GOT3 (cell line): ENCODE measurements around the gene MRPL14.

ENCODE experiments used
- DNase-seq: peaks from one replicate; lab custom pipeline; 2025; ENCODE audit warnings: mixed read lengths; lab: John Stamatoyannopoulos, UW

Gene MRPL14

DNA sequence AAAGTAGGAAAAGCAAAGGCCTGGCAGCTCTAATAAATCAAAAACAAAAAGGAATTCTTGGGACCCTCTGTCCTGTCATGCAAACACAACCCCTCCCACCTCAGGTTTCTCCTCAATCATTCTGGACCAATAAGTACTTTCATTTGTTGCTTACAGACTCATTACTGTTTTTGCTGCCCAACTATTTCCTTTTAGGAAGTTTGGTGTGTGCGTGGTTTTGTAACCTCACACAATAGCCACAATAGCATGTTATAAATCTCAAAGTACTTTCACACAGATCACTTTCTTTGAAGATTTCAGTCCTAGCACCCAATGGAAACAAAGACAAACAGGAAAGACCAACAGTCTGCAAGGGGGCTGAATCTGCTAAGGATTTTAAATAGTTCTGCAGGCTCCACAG is 4.5 kb downstream of the MRPL14 start:
- no peak for DNase-seq

DNA sequence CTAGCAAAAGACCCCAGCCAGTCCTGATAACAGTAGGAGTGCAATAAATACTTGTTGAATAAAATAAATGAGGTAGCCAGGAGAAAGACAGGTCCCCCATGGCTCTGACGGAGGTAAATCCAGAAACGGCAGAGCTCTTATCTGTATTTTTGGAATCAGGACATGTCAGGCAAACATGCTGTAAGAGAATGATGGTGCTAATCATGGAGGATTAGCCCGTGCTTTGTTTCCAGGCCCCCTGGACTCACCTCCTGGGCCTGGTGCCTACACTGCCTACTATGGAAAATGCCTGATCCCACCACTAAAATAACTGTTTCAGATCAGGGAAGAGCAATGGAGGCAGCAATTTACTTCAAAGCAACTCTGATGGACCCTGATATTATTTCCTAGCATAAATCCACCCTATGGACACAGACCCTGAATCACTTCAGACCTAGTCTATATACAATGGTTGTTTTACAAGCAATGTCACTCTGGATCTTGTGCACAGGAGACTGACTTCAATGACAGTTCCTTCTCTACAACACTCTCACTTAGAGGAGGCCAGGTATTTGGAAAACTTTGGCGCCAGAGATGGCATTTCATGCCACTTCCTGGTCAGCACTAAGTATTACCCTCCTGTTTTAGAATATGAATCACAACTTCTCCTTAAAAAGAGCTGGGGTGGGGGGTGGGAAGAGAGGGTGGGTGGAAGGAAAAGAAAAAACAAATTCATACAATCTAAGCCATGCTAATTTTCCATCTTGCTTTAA is 6.4 kb downstream of the MRPL14 start:
- no peak for DNase-seq

DNA sequence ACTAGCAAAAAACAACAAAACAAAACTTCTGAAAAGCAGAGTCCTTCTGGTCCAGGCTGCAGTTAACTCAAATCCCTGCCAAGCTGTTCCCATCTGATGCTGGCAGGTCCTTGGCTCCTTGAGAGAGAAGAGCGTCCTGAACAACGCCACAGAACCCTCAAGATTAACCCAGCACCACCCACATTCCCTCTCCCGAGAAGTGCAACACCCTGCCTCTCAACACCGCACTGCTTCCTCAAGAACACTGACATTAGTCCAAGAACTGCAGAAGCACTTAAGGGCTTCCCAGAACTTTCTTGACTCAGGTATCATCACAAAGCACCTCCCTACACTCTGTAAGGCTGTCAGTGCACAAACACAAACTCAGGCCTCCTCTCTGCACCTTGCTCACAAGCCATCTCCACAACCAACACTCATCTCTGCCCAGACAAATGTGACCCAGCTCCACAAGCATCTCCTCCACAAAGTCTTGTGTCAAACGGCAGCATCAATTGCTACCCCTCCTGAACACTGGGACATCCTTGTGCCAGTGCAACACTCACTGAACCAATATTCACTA is 7.5 kb downstream of the MRPL14 start:
- DNase-seq, result no peak

DNA sequence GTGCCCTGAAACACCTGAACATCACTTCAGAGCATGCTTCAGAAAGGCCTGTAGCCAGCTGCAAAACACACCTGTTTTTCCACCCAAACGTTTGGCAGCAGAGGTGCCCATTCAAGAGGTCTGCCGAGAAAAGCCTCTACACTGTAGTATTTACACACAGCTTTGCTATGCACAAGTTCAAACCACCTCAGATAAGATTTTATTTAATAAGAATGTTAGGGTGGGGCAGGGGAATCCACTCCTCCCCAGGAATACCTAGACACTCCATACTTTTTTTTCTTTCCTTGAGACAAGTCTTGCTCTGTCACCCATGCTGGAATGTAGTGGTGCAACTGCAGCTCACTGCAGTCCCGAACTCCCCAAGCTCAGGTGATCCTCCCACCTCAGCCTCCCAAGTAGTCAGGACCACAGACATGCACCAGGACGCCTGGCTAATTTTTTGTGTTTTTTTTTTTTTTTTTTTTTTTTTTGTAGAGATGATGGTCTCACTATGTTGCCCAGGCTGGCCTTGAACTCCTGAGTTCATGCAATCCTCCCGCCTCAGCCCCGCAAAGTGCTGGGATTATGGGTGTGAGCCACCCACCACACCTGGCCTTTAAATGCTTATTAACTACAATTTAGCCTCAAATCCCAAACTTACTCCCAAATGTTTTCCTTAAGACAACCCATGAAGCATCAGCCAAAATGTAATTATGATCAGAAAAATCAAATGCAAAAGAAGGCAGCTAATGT is 9.7 kb downstream of the MRPL14 start:
- DNase-seq, result no peak

DNA sequence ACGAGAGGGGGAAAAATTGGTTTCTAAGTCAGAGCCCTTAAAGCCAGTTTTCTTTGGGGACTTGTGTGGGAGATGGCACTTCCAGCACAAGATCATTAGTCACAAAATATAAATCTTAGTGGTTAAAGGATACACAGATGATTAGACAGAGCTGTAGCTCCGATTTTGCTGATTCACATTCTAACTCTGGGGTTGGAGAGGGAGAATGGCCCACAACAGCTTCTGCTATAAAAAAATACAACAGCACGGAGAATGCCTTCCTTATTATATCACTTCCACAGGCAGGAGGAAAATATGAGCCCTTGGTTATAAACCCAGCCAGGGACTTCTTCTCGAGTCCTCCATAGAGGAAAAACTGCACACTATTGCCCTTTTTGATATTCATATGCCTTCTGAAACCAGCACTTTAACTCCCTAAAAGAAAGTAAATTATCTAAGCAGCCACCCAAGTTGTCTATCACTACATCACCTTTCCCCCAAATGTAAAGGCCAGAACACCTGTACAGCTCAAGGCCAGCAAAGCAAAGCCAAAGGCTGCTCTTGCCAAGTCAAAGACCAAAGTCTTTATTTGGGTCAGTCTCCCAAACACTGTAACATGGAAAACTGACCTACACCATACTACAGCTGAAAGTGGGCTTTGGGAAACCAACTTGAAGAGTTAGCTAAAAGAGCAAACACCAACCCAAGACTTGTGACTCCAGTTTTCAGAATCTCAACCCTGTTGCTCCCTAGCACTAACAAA is 10.4 kb downstream of the MRPL14 start:
- DNase-seq, result no peak

DNA sequence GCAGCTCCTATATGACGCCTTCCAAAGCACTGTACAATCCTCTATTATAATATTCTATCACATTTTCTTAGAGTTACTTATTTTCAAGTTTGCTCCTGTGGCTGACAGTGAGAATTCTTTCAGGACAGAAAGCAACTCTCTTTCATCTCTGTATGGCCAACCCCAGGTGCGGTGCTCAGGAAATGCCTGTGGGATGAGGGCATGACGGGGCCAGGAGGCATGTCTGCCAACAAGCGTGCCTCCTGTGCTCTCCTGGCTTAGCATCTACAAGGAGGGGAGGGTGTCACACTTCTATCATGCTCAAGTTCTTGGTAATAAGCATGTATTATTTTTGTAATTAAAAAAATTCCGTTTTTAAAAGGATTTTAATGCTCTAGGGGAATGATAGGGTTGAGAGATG is 11.4 kb downstream of the MRPL14 start:
- DNase-seq, result no peak

DNA sequence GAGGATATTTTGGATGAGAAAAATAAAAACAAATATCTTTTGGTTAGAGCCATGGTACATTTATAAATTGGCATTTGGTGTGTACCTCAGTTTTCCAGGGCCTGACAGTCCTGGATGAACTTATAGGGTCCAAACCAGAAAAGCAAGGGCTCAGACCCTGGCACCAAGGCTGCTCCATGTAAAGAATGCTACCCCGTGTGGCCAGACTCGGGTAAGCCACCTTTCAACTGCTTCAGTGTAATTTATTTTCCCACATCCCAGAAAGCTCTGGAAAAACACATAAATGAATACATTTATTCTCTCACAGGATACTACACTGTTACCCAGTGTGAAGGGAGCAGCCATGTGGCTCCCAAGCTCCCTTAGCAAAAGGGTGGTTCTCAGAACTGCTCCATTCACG is 13.8 kb downstream of the MRPL14 start:
- DNase-seq, result no peak

DNA sequence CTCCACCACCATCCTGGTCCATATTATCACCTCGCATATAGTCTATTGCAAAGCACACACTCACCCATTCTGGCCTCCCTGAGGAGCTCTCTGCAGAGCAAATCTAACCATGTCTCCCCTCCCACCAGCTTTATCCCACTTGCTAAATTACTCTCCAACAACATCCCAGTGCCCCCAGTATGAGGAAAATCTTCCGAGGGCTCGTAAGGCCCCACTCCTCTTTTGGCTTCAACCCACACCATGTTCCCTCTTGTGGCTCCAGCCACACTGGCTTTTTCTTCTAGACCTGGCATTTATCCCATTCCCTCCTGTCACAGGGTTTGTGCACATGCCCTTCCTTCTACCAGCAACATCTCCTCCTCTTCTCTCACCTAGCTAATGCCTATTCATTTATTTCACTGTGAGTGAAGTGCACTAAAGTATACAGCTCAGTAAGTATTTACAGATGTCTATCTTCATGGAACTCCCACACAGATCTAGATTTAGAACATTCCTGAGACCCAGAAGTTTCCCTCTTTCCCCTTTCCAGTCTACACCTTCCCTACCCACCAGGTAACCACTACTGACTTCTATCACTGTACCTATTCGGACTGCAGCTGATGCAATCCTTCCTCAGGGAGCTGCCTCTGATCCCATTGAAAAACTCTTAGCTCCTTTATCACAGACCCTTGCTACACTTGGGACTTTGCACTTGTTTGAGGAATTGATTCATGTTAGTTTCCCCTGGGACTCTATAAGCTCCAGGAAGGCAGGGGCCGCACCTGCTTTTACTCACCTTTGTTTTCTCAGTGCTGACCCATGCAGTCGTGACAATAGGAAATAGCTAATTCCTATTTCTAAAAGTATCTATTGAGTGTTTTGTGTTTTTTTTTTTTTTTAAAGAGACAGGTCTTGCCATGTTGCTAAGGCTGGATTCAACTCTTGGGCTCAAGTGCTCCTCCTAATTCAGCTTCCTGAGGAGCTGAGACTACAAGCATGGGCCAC is 15.5 kb downstream of the MRPL14 start:
- no peak for DNase-seq

DNA sequence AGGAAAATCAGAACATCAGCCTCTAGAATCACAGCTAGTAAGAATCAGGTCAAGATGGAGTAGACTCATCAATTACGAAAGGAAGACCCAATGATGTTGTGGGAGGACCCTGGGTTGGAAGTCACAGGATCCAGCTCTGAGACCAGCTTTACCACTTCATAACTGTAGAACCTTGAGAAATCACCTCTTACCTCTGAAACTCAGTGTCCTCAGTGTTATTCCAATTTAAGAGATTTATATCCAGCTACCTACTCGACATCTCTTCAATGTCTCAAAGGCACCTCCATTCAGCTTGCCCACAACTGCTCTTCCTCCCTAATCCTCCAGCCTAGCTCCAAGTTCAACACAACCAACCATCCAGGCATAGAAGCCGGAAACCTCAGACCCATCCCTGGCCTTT is 16.3 kb downstream of the MRPL14 start:
- DNase-seq, result no peak

DNA sequence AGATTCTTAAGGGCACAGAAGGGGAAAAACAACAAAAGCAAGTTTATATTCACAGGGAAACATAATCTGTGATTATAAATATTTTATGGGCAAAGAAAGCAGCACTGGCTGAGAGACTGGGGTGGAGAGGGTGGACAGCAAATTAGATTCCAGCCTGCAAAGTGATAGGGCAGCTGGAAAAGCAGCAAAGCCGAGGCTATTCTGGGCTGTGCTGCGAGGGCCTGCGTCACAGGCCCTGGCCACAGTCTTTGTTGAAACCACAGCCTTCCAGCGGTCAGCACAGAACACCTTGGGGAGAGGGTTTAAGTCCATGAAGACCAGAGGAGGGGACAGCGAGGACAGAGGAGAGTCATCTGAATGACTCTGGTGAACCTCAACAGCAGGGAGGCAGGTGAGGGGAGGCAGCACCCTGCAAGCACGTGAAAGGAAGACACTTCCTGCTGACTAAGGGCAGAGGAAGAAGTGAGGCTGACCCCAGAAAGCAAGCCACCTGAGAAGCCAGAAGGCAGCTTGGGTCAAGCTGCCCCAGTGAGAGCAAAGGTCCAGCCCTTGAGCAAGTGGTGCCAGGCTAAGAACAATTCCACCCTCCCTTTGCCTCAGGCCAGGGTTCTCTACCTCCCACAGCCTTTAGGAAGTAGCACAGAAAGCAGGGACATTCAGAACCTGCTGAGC is 17.1 kb downstream of the MRPL14 start:
- DNase-seq, result no peak

DNA sequence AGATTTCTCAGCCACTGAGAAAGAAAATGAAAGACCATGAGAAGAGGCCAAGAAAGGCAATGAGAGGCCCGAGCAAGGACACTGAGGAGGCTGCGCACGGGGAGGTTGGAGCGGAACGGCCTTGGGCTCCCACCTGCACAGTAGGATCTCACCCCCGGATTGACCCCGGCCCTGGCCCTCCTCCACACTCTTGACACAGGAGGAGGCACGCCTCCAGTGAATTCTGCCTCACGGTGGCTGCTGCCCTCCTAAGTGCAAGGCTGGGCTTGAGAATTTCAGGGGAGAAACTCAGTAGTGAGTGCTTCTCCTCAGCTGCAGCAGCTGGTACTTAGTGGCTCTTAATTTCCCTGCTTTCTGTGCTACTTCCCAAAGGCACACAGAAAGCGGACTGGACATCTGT is 18.0 kb downstream of the MRPL14 start:
- no peak for DNase-seq

DNA sequence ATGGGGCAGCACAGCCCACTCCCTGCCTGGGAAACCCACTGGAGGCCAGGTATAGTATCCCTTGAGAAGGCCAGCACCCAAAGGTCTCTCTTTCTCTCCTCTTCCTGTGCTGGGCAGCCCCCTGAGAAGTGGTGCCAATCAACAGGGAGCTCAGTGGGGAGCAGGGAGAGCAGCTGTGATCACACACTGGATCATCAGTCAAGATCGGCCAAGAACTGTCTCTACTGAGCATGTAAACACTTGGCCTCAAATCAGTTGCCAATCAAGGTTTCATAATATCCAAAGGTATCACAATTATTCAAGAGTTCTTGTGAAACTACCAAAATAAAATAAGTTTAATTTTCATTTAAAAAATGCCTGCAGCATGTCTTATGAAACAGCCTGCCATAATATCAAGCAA is 18.8 kb downstream of the MRPL14 start:
- no peak for DNase-seq

DNA sequence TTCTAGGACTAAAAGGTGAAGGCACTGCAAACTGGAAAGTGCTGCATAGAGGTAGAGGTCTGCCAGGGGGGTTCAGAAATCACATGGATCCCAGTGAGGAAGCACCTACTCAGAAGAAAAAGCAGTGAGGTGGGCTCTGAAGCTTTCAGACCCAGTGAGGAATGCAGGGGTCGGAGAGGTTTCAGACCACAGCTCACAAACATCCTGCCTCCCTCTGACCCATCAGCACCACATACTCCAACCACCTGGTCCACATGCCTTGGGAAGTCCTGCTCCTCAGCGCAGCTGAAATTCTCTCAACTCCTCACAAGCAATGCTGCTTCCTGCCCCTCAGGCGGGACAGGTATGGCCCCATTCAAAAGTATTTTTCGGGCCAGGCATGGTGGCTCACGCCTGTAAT is 20.2 kb downstream of the MRPL14 start:
- DNase-seq, result no peak

DNA sequence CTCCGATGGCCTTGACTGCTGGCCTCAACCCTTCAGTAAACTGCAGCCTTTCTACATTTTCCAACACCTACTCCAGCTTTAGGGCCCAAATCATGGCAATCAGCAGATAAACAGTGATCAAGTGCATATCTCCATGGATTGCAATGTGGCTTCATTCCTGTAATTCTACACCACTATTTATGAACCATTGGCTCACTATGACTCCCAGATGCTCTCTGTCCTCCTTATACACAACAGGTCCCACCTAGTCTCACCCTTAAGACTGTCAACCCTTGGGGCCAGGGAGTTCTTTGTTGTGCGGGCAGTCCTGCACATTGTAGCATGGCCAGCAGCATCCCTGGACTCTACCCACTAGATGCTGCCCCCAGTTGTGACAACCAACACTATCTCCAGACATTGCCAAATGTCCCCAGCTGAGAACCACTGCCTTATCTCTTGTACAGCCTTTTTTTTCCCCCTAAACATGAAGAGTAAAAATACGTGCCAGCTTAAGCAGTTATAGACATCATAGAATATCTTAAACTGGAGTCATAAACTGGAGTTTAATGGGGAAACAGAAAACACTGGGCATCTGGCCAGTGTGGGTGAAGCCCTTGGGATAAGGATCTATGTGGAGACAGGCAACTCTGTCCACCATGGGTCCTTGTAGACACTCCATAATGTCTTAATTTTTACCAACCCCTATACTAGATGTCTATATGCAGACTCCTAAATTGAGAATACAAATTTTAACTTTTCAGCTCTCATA is 21.1 kb downstream of the MRPL14 start:
- DNase-seq, result no peak

DNA sequence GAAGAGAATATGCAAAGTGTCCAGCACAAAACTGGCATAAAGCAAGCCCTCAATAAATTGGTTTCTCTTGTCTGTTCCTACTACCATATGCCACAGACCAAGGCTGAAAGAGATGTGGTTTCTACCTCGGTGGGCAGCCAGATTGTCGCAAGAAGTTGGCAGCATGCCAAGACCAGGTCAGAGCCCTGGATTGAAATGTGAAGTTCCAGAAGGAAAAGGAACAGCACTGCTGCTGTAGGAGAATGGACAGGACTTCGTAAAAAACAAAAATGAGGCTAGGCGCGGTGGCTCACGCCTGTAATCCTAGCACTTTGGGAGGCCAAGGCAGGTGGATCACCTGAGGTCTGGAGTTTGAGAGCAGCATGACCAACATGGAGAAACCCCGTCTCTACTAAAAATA is 22.1 kb downstream of the MRPL14 start:
- DNase-seq, result no peak

DNA sequence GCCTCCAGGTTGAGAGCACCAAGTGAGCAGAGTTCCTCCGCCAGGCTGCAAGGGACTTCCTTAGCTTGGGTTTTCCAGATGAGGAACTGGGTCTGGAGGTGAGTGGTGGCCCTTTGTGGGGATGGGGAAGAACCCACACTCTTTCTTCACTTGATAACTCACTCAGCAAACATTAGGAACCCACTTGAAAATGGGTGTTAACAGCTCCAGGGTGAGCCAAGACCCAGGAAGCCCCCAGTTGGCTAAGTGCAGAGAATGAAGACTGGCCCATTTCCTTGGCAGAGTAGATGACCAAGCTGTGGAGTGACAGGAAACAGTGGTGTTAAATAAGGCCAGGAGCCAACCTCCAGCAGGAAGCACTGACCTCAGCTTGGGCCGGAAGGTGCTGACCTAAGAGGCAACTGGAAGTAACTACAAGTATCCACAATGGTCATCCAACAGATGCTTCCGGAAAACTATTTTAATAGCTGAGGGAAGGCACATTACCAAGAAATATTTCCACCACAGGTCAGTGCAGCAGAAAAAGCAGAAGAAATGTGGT is 22.7 kb downstream of the MRPL14 start:
- DNase-seq, result no peak

DNA sequence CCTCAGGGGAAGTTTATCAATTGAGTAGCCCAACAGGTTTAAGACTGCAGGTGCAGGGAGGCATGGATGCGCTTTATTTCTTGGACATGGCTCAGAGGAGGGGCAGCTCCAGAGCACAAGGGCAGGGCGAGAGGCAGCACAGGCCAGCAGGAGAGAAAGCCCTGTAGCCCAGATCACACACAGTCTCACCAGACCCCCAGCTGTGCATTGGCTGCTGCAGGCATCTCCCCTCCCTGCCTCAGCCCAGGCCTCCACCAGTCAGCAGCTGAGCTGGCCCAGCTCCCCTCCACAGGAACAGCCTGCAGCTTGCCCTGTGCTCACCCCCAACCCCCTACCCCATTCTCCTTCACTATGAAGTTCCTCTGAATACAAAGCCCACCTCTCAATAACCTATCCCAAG is 24.7 kb downstream of the MRPL14 start:
- DNase-seq, result no peak

DNA sequence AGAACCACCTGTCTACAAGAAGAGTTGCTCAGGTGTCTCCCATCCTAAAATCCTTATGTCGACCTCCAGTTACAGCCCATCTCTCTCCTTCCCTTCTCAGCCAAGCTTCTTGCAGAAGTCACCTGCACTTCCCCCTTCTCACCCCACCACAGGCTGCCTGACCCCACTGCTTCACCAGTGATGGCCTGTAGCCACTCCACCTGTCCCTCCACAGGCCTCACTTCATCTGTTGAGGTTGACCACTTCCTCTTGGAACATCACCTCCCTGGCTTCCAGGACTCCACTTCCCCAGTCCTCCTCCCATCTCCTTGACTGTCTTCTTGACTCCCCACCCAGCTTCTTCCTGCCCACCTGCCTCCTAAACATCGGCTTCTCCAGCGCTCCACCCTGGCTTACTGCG is 25.4 kb downstream of the MRPL14 start:
- no peak for DNase-seq

DNA sequence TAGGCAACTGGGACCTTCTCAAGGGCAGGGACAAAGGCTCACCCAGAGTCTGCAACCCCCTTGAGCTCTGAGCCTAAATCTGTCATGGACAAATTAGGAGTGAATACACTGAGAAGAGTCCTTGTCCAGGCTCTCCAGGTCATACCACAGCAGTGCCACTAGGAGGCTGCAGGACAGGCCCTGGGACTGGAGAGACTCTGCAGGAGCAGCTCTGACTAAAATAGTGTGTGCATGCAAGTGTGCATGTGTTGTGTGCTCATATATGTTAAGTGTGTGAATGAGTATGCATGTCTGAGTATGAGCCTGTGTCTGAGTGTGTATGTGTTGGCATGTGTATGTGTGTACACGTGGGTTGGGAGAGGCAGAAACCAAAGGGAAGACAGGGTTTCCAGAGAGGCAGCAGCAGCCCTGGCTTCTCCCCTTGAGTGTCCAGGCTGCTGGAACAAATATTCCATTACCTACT is 27.1 kb downstream of the MRPL14 start:
- DNase-seq, result no peak

DNA sequence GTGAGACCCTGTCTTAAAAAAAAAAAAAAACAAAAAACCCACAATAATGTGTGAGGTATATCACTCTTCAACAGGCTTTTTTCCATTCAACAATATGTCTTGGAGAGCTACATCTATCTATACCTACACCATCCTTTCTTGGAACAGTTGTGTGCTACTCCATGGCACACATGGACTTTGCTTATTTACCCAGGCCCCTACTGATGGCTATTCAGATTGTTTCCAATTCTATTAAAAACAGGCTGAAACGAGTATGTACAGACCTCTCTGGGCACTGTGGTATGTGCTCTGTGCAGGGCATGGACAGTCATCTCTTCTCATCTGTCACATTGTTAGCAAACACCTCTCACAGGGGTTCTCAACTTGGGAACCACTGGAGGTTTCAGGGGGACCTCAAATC is 28.1 kb downstream of the MRPL14 start:
- DNase-seq, result no peak
